ENCODE measurements around the gene RPL22L1.

DNA sequence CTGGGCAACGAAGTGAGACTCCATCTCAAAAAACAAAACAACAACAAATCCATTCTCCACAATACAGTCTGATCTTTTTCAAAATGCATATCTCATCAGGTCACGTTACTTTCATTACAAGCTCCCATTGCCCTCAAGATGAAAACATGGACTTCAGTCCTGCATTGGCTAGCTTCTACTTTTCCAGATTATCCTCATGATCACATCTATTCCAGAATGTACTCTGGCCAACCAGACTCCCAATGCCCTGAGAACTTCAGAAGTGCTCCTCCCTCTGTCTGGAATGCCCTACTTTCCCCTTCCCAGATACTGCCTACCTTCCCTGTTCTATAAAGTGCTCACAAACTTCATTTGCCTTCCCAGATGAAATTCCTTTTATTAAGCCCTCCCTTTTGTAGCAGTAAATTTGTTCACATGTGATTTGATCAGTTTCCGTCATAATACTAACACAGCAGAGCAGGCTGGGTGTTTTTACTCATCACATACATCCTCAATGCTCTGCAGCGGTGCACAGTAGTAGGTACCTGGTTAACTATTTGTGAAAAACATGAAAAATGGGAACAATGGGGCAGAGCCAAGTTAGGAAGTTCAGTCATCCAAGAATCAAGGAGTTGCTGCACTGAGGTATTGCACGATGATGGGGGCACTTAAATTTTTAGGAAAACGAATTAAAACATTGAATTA is 5.3 kb downstream of the RPL22L1 start:
- TF ChIP-seq, protein P1, sequence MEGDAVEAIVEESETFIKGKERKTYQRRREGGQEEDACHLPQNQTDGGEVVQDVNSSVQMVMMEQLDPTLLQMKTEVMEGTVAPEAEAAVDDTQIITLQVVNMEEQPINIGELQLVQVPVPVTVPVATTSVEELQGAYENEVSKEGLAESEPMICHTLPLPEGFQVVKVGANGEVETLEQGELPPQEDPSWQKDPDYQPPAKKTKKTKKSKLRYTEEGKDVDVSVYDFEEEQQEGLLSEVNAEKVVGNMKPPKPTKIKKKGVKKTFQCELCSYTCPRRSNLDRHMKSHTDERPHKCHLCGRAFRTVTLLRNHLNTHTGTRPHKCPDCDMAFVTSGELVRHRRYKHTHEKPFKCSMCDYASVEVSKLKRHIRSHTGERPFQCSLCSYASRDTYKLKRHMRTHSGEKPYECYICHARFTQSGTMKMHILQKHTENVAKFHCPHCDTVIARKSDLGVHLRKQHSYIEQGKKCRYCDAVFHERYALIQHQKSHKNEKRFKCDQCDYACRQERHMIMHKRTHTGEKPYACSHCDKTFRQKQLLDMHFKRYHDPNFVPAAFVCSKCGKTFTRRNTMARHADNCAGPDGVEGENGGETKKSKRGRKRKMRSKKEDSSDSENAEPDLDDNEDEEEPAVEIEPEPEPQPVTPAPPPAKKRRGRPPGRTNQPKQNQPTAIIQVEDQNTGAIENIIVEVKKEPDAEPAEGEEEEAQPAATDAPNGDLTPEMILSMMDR (IDR thresholded peaks at IDR 0.05) = no peak
- no peak for TF ChIP-seq POLR2A (IDR thresholded peaks at IDR 0.05)
